HG03575 (cell line): ENCODE measurements around the gene FRY.
"Not testable (repeated sequence)": the region's sequence is repeated elsewhere in the genome, so short reads cannot be mapped to it uniquely, and the experiment has no call there.

Experiments used
- ATAC-seq: cut with Tn5 transposase; IDR thresholded peaks from one replicate; pipeline ENCODE4 v1.9.1; 2021; ENCODE audit not compliant: unreplicated experiment, insufficient number of reproducible peaks, low FRiP score; ENCODE audit errors: extremely low read depth

FRY gene

DNA sequence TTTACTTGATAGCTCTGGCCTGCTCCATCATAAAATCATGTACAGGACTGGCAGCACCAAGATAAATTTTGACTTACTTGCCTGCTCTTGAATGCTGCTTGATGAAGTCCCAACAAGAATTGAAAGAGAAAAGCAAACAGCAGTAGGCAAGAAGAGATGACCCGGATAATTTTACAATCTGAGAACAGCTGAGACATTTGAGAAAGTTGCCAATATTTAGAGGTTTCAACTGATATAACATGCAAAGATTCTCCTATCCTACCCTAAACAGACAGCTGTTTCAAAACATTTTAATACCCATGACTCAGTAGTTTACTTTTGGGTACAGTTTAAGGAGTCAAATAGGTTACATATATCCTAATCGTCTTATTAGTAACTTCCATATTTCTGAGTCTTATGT is 5.9 kb downstream of the FRY start:
- no peak for ATAC-seq

DNA sequence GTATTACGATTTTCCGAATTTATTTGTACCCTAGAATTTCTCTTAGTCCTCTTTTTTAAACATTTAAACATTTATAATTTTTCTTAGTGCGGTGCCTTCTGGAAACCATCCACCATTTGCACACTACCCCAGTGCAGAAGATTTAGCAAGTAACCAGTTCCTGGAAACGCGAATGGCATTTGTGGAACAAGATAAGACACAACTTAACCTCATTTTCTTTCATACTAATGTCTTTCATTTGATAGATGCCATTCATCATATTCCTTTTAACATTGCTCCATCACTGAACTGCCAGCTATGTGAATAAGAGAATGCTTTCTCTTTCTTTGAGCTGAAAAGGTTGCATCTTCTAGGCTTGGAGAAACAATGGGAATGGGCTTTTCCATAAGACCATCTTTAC is 6.8 kb downstream of the FRY start:
- no peak for ATAC-seq

DNA sequence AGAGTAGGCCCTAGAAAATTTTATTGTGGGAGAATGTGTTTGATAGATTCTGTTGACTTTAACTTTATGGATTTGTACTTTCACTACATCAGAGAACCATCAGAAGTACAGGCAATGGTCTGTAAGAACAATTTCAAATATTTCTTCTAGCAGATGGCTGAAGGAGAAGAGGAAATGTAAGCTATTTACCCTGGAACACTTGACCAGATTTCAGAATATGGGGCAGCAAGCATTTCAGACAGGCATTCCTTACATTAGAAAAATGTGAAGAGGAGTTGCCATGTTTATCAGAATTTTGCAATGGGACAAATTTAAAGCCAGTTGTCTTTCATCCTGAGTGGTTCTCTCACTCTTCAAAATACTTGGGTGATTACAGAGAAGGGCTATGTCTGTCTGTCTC is 7.5 kb downstream of the FRY start:
- no peak for ATAC-seq

DNA sequence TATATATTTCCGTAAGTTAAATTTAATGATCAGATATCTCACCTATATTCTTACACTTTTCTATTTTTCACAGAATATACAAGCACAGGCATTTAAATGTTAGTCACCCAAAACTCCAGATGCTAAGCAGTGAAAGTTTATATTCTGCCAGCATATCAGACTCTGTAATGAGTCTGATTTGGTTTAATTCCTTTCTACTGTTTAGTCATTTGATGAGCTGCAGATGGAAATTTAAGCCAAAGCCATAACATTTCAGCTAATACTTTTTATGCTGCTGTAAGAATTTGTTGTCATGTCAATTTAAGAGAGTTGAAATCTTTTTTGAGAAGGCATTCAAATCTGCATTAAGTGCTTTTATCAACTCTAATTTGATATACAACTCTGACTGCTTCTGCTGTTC is 8.0 kb downstream of the FRY start:
- ATAC-seq: no peak

DNA sequence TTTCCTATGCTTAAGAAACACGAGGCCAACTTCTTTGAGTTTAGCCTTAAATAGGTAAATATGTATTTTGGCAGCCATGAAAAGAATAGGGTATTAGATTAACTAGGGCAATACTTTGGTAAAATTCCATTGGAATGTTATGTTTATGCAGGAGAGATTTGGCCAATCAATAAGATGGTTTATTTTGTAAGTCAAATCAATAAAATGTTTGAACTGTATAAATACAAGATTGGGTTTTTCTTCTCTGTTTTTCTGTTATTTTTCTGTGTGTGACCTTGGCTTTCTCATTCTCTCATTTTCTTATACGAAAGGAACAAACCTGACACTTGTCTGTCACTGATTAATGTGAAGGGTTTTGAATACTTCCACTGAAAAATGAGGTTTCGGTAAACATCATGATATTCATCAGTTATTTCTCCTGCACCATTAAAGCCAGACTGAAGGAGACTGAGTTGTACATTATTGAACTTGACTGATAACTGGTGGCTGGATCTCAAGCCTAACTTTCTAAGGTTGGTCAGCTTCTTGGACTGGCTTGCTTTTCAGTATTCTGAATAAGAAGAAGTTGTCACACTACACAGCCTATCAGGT is 8.6 kb downstream of the FRY start:
- ATAC-seq: no peak

DNA sequence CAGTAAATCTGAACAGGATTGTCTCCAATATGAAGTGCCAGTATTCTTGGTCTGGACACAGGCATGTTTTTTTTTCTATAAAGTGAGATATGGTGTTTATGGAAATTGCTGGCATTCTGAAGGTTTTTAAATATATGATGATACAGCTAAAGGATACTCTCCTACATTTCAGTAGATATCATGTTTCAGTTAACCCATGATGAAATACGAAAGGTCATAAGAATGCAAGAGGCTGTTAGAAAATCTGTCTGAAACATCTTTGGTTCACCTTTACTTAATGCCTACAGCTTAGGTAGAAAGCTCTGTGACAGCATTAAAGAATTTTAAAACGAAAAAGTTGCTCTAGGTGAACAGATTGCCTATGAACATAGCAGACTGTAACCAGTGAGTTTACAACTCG is 9.1 kb downstream of the FRY start:
- no peak for ATAC-seq

DNA sequence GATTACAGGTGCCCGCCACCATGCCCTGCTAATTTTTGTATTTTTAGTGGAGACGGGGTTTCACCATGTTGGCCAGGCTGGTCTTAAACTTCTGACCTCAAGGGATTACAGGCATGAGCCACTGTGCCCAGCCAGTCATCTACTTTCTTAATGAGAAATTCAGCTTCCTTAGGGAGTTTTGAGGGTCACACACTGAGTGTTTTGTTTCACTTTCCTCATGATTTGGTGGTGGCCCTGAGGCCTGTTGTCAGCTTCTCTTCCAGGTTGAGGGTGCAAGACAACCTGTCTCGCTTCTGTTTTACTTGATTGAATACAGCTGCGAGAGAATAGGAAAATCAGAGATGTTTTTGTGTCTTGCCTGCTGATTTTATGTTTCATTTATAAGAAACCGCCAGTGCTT is 9.9 kb downstream of the FRY start:
- ATAC-seq: no peak

DNA sequence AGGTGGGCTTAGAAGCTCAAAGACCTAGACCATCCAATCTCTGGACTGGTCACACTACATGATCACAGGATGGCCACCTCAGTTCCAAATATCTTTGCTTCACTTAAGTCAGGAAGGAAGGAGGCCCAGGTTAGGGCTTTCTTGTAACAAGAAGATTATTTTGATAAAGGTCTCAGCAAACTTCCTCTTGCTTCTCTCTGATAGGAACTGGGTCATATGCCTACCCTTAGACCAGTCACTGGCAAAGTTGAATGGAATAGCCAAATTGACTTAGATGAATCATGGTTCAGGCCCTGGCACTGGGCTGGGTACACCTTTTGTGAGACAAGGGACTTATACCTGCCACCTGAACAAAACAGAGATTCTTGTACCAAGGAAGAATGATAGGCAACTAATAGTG is 11.0 kb downstream of the FRY start:
- no peak for ATAC-seq

DNA sequence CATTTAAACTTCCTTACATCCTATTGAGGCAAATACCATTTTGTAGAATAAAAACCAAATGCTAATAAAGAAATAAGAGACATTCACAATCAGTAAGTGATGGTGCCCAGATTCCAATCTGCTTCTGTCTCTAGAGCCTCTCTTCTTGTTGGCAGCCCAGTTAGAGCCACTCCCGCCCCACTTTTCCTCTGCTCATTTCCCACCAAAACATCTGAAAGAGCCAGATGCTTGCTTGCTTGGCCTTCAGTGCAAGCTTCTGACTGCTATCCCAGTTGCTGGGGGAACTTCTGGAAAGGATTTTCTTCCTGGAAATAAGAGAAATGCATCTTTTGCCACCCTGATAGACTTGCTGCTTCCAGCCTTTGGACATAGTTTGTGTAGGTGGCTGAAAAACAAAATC is 12.9 kb downstream of the FRY start:
- ATAC-seq: no peak

DNA sequence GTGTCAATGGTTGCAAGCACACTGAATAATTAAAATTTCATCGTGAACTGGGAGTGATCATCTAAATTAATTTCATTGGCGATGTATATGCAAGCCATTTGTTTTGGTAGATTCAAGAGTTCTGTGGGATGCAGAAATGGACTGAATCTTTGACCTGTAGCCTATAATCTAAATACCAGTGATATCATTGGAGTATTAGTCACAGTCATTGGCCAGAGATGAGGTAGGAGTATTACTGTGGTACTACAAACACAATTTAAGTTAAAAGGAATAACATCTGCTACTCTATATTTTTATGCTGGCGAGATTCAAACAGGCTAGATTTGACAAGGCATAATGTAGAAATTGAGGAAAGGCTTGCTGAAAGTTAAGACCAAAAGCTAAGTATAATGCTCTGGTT is 14.0 kb downstream of the FRY start:
- ATAC-seq: no peak

DNA sequence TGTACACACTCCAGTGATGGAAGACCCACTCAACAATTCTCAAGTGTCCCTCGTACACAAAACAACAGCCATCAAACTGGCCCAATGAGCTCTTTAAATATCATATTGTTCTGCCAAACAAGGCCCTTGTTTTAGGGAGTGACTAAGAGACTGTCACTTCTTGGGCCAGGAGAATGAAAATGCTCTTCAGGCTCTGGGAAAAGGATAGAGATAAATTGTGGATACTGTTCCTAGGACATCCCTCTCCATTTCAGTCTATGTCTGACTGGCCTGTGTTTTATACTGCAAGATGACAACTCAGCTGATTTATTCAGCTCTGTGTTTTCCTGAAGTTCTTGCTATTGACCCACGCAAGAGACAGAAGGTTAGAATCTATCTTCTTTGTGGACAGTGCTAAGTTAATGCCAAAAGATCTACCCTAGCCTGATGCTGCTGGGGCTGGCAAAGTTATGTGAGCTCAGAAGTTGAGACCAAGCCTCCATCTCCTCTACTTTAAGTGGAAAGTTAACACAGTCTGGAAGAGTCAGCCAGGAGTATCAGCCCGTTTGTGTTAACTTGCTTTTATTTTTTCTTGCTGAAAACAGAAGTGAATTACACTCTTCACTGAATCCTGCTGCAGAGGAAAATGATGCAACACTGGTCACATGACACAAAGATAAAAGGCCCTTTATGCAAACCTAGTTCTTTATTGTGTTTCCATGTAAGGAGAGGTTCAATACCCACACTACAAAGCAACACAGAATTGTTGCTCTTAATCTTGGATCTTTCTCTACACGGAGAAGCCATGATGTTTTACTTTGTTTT is 14.6 kb downstream of the FRY start:
- ATAC-seq: no peak

DNA sequence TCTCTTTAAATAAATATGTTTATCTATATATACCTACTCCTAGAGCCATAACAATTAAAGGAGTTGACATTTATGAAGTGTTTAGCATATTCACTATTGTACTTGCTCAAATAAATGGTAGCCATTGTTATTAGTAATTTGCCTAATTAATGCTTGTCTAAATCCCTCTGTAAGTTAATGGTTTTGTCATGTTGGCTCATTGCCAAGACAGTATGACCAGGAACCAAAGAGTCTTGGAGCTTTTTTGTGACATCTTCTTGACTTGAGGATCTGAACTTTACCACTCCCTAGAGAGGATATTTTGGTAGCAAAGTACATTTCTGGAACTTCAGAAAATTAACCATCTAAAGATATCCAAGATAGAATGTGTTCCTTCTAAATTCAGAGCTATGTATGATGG is 15.5 kb downstream of the FRY start:
- no peak for ATAC-seq

DNA sequence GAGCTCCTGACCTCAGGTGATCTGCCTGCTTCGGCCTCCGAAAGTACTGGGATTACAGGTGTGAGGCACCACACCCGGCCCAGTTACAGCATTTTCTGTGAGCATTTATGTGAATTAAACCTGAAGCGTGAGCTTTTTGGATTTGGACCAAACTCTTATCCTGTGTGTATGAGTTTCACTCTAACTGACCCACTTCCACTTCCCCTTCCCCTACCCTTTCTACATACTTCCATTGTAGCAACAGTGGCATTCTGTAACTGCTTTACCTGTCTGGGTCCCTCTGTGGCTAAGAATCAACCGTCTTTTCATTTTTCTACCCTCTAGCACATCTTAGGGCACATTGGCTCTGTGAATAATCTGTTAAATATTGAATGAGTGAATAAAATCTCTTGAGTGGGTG is 16.2 kb downstream of the FRY start:
- no peak for ATAC-seq

DNA sequence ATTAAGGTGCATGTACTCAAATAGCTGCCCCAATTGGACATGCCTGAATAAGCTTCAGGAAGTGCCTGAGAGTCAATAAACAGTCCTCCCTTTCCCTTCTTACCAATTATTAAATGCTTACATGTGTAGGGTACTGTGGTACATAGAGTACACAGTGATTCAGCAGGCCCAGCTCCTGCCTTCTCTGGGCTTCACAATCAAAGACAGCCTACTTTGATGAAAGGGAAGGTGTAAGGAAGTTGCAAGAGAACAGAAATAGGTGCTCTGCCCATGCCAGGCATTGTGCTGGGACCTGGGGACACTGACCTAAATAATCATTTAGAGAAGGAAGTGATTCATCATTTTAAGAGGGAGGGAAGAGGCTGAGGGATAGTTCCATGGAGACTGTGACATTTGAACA is 17.2 kb downstream of the FRY start:
- no peak for ATAC-seq

DNA sequence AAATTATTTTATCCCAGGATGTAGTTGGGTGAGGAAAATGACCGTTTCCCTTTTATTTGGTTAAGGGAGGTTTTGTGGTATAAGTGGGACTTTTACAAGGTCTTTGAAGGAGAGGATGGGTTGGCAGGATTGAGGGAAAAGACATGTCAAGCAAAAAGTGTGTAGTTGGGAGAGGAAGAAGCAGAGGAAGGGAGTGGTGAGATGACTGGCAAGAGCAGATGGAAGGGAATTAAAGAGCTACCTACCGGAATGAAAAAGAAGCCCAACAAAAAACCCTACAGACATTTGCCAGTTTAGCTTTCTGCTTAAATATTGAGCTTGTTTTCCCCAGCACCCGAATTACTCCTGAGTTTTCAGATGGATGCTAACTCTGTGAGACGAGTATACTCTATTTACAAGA is 19.6 kb downstream of the FRY start:
- no peak for ATAC-seq

DNA sequence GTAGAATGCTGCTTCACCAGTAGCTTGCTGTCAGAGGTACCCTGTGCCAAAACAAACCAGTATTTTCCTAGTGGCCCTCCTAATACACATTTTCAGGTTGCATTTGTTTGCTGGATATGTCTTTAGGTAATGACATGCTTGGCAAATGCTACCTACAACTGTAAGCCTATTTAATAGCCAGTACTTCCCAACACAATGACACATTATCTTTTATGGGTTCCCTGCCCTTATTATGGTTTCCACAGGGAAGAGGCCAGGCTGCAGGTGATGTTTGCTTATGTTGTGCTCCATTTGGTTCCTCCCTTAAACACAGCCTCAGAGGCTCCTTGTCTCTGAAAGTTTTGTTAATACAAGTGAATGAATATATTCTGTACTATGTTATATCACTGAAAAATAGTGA is 24.7 kb downstream of the FRY start:
- ATAC-seq: no peak

DNA sequence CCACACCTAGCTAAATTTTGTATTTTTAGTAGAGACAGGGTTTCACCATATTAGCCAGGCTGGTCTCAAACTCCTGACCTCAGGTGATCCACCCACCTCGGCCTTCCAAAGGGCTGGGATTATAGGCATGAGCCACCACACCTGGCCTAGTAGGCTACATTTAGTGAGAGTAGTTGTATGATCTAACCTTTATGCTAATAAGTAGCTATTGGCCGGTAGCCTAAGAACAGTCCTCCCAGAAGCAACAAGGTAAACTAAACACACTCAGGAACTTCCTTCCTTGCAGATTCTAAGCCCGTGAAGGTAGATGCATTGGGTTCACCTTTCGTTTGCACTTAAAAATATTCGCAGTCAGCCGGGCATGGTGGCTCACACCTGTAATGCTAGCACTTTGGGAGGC is 25.8 kb downstream of the FRY start:
- ATAC-seq: not testable (repeated sequence)

DNA sequence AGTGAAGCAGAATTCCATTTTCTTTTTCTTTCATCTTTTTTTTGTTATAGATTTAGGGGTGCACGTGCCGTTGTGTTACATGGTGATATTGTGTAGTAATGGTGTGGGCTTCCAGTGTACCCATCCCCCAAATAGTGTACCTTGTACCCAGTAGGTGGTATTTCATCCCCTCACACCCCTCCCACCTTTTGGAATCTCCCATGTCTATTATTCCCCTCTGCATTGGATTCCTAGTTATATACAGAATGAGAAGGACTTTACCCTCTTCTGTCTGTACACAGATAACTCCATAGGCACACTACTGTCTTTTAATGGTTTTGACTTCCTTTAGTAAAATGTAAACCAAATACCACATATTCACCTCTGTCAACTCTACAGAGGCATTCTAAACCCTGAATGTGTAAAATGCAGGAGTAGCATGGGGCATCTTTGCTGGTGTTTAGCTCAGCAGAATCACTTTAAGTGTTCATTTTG is 28.0 kb downstream of the FRY start:
- no peak for ATAC-seq

DNA sequence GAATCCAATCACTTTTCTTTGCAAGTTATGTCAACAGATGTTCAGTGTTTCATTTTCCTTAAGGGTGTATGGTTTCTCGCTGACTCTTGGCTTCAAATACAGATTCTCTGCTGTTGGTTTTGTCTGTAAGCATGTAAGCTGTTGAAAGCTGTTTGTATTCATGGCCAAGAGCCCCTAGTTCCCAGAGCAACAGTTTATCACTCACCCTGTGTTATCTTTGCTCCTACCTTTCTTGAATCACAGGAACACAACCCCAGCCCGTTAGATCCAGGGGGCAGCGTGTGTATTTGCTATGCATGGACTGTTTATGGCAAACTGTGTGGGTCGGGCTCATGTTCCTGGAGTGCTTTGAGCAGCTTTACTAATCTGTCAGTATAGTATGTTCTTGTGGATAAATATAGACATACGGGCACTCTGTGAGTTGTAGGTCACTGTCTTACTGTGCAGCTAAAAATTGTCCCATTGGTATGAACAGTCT is 28.9 kb downstream of the FRY start:
- ATAC-seq: no peak

DNA sequence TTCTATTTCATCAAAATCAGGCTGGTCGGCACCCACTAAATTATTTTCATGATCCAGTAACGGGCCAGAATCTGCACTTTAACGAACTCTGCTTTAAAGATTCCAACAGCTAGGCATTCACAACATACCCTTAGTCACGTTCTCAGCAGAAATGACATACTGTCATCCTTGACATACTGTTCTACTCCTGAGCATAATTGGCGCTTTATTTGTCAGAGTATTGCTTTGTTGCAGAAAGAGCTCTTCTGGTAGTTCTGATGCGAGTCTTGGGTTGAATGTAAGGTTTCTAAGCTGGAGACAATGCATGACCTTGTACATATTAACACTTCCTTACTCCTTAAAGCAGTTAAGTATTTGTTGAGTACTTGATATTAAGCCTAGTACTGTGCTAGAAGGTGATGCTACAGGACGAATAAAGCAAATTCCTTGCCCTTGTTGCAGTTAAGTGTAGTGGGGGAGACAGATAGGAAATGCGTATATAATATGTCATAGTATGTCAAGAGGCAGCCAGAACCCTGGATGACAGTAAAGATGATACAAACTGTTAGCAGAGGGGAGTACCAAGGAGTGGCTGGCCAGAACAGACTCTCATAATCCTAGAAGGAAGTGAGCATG is 32.2 kb downstream of the FRY start:
- no peak for ATAC-seq
